Measurements from ENCODE around the gene MLF2.

Gene MLF2

GRCh38 chr12:6752921-6753771, at the start of gene MLF2:
Gene MLF2 (minus strand): TSS chr12:6753141. CDS start chr12:6752334, 807 bp downstream.
- DNase-seq (ENCODE audit: low read depth in 2 of 2) = peak; percentile 95 to 96

- no peak for DNase-seq (ENCODE audit: low read depth in 2 of 2)
Observed at GRCh38 chr12:6799147-6799546, 46.2 kb upstream of the MLF2 start.

- no peak for DNase-seq (ENCODE audit: low read depth in 2 of 2)
Observed at GRCh38 chr12:6796576-6796975, 43.6 kb upstream of the MLF2 start.

GRCh38 chr12:6795088-6795487, 42.1 kb upstream of the MLF2 start:
- no peak for DNase-seq (ENCODE audit: low read depth in 2 of 2)

GRCh38 chr12:6792522-6793201, 39.7 kb upstream of the MLF2 start:
- DNase-seq (ENCODE audit: low read depth in 2 of 2) = no peak

- no peak for DNase-seq (ENCODE audit: low read depth in 2 of 2)
Observed at GRCh38 chr12:6791931-6792520, 39.1 kb upstream of the MLF2 start.

GRCh38 chr12:6790496-6791150, 37.7 kb upstream of the MLF2 start:
- DNase-seq (ENCODE audit: low read depth in 2 of 2) = no peak

- no peak for DNase-seq (ENCODE audit: low read depth in 2 of 2)
Observed at GRCh38 chr12:6788972-6789924, 36.3 kb upstream of the MLF2 start, which contains the start of gene CD4. Gene CD4 (plus strand): TSS chr12:6789528. CDS start chr12:6800139, 10,611 bp downstream.

GRCh38 chr12:6787309-6787708, 34.4 kb upstream of the MLF2 start:
- no peak for DNase-seq (ENCODE audit: low read depth in 2 of 2)

- DNase-seq (ENCODE audit: low read depth in 2 of 2) = no peak
Observed at GRCh38 chr12:6786416-6787094, 33.6 kb upstream of the MLF2 start.

GRCh38 chr12:6784761-6785160, 31.8 kb upstream of the MLF2 start:
- DNase-seq (ENCODE audit: low read depth in 2 of 2) = no peak

GRCh38 chr12:6784296-6784695, 31.4 kb upstream of the MLF2 start:
- no peak for DNase-seq (ENCODE audit: low read depth in 2 of 2)

- no peak for DNase-seq (ENCODE audit: low read depth in 2 of 2)
Observed at GRCh38 chr12:6783828-6784227, 30.9 kb upstream of the MLF2 start.

- DNase-seq (ENCODE audit: low read depth in 2 of 2) = no peak
Observed at GRCh38 chr12:6782850-6783566, 30.1 kb upstream of the MLF2 start.

- no peak for DNase-seq (ENCODE audit: low read depth in 2 of 2)
Observed at GRCh38 chr12:6782119-6782518, 29.2 kb upstream of the MLF2 start.

GRCh38 chr12:6780573-6780972, 27.6 kb upstream of the MLF2 start:
- no peak for DNase-seq (ENCODE audit: low read depth in 2 of 2)

GRCh38 chr12:6779708-6780432, 26.9 kb upstream of the MLF2 start:
- DNase-seq (ENCODE audit: low read depth in 2 of 2) = no peak

GRCh38 chr12:6778574-6779550, 25.9 kb upstream of the MLF2 start:
- peak; percentile 73 to 84 for DNase-seq (ENCODE audit: low read depth in 2 of 2)

Data from stimulated activated CD4-positive, alpha-beta T cell treated with anti-CD3 and anti-CD28 coated beads, Interleukin-1b, Interleukin-23, amount 100 ng/mL, for 1 hour (primary cell).